Gastrocnemius medialis (tissue), 4 donors: ENCODE measurements around the gene AARSD1. TPM values are rescaled to one million over a fixed set of nuclear protein-coding genes. Genes with fewer than 3 reads are reported as not detected.

Source experiments
- ATAC-seq, 2 donors: fragments of 150-250 bp; one replicate each; pipeline ENCODE4 v1.9.1; 2016
- DNase-seq, 2 donors: peaks; one replicate each; pipeline ENCODE4 v3.0.0-alpha.2; 2019
- H3K27ac ChIP-seq, 4 donors: fragments of 200-600 bp; sonication (generic); 1 replicate in 1 of 4; 2 replicates in 3 of 4; pipeline ENCODE4 v1.5.1; 2016 to 2018; ENCODE audit warnings: mild to moderate bottlenecking in 2 of 4, moderate library complexity in 1 of 4
- H3K27me3 ChIP-seq, 3 donors: fragments of 200-600 bp; sonication (generic) in 2 of 3; 1 replicate in 1 of 3; 2 replicates in 2 of 3; pipeline versions ENCODE4 v1.5.1 to v1.6.0; 2016 to 2019; ENCODE audit warnings: mild to moderate bottlenecking in 1 of 3, moderate library complexity in 1 of 3
- H3K36me3 ChIP-seq, 2 donors: fragments of 200-600 bp; sonication (generic) in 1 of 2; one replicate each; pipeline ENCODE4 v1.5.1; 2017 to 2018
- H3K4me1 ChIP-seq, 2 donors: fragments of 200-600 bp; sonication (generic) in 1 of 2; one replicate each; pipeline ENCODE4 v1.5.1; 2016 to 2017; ENCODE audit warnings: mild to moderate bottlenecking in 2 of 2
- H3K4me3 ChIP-seq, 4 donors: fragments of 200-600 bp; sonication (generic) in 3 of 4; 1 replicate in 1 of 4; 2 replicates in 3 of 4; pipeline ENCODE4 v1.5.1; 2016 to 2019; ENCODE audit warnings: mild to moderate bottlenecking in 2 of 4
- H3K9me3 ChIP-seq, 3 donors: fragments of 200-600 bp; sonication (generic) in 2 of 3; 1 replicate in 1 of 3; 2 replicates in 2 of 3; pipeline ENCODE4 v1.5.1; 2016 to 2019
- POLR2A ChIP-seq, 2 donors: fragments of 450-650 bp; IDR thresholded peaks; one replicate each; pipeline ENCODE4 v1.6.1; 2017; ENCODE audit warnings: antibody characterized with exemption in 2 of 2, mild to moderate bottlenecking in 2 of 2, moderate library complexity in 2 of 2
- in situ Hi-C, 4 donors: fragments of 200-750 bp; cut with MboI; loops; one replicate each; pipeline versions ENCODE4 v1.15.0 to v1.8.0; 2017; ENCODE audit warnings: low sequenced_read_pairs in 4 of 4
- intact Hi-C: fragments of 100-400 bp; cut with DNase I; formaldehyde crosslinking; loops from one replicate; pipeline ENCODE4 v1.15.1; 2023; ENCODE audit warnings: low total_unique reads
- total RNA-seq, 4 donors: library from RNA; depleted of rRNA; stranded (reverse); fragments of >200 nt; gene quantifications; one replicate each; pipeline versions ENCODE4 v1.1.0 to v1.2.3, GENCODE V29; 2016
- TF ChIP-seq, protein P1 (sequence below), 5 experiments: fragments of 450-650 bp in 3 of 5; fragments of 200-600 bp in 2 of 5; sonication (generic) in 2 of 5; IDR thresholded peaks in 4 of 5; conservative IDR thresholded peaks in 1 of 5; 1 replicate in 4 of 5; 2 replicates in 1 of 5; pipeline ENCODE4 v1.5.1; 2016 to 2019; ENCODE audit warnings: antibody characterized with exemption in 5 of 5, mild to moderate bottlenecking in 3 of 5, moderate library complexity in 3 of 5

Gene AARSD1
- total RNA-seq, 4 donors from 2014 or later: 21.4 to 30.1 (median 26.5) TPM

DNA sequence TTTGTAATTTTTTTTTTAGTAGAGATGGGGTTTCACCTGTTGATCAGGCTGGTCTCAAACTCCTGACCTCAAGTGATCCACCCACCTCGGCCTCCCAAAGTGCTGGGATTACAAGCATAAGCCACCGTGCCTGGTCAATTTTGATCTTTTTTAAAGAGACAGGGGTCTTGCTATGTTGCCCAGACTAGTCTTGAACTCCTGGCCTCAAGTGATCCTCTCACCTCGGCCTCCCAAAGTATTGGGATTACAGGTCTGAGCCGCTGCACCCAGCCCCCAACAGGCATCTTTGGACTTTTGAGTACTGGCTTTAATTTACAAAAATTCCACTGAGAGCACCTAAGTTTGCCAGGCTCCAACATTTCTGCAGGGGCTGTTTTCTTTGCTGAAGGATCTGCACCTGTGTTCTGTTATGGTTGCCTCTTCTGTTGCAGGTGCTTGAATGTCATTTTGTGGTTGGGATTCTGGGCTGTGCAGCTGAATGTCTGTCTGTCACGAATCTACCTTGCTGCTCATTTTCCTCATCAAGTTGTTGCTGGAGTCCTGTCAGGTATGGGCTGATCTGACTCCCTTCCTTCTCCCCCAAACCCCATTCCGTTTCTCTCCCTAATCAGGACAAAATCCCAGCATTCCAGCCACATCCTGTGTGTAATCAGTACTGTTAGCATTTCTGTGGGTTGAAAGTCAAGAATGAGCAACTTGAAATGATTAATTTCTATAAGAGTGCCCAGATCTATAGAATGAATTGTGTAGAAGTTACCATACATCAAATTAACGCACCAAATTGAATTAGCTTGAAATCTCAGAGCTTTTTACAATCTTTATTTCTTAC is 55.2 kb downstream of the AARSD1 start:
- H3K27me3 ChIP-seq: no peaks in the 10 kb centered on the region
- ATAC-seq (no peak), DNase-seq (no peak)
- H3K27ac ChIP-seq: no peak overlapping the region
- no peaks in the 10 kb centered on the region for H3K9me3 ChIP-seq
- no peak for TF ChIP-seq POLR2A (IDR thresholded peaks at IDR 0.05)
- TF ChIP-seq, protein P1, sequence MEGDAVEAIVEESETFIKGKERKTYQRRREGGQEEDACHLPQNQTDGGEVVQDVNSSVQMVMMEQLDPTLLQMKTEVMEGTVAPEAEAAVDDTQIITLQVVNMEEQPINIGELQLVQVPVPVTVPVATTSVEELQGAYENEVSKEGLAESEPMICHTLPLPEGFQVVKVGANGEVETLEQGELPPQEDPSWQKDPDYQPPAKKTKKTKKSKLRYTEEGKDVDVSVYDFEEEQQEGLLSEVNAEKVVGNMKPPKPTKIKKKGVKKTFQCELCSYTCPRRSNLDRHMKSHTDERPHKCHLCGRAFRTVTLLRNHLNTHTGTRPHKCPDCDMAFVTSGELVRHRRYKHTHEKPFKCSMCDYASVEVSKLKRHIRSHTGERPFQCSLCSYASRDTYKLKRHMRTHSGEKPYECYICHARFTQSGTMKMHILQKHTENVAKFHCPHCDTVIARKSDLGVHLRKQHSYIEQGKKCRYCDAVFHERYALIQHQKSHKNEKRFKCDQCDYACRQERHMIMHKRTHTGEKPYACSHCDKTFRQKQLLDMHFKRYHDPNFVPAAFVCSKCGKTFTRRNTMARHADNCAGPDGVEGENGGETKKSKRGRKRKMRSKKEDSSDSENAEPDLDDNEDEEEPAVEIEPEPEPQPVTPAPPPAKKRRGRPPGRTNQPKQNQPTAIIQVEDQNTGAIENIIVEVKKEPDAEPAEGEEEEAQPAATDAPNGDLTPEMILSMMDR (IDR thresholded peaks at IDR 0.05 in 4 of 5, conservative IDR thresholded peaks at IDR 0.05 in 1 of 5): no peak
- intact Hi-C loops: no loop called here
- no peaks in the 10 kb centered on the region for H3K36me3 ChIP-seq
- H3K4me3 ChIP-seq: no peak overlapping the region
- in situ Hi-C loops: no loop called here
- no peaks in the 10 kb centered on the region for H3K4me1 ChIP-seq

DNA sequence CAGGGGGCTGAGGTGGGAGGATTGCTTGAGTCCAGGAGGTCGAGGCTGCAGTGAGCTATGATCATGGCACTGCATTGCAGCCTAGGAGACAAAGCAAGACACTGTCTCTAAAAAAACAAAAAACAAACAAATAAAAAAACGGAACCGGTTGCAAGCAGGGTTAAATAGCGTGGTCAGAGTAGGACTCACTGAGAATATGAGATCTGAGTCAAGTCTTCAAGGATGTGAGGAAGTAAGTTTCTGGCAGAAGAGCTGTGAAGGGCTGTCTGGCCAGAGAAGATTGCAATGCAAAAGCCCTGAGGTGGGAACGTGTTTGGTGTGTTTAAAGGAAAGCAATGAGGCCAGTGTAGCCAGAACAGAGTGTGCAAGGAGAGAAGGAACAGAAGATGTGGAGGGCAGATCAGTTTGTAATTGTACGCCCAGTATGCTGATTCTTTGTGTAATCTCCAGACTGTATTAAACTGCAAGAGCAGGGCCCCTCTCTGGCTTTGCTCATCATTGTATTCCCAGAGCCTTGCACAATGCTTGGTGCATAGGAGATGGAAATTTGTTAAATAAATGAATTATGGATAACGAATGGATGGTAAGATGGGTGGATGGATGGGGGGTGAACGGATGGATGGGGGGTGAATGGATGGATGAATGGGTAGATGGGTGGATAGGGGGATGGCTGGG is 57.3 kb downstream of the AARSD1 start:
- H3K4me1 ChIP-seq: no peaks in the 10 kb centered on the region
- DNase-seq (no peak), ATAC-seq (no peak)
- H3K4me3 ChIP-seq: no peak overlapping the region
- intact Hi-C loops: no loop called here
- no peaks in the 10 kb centered on the region for H3K27me3 ChIP-seq
- in situ Hi-C loops: no loop called here
- TF ChIP-seq POLR2A (IDR thresholded peaks at IDR 0.05): no peak
- TF ChIP-seq, protein P1 (IDR thresholded peaks at IDR 0.05 in 4 of 5, conservative IDR thresholded peaks at IDR 0.05 in 1 of 5): no peak
- H3K9me3 ChIP-seq: no peaks in the 10 kb centered on the region
- no peaks in the 10 kb centered on the region for H3K36me3 ChIP-seq
- H3K27ac ChIP-seq: no peak overlapping the region

DNA sequence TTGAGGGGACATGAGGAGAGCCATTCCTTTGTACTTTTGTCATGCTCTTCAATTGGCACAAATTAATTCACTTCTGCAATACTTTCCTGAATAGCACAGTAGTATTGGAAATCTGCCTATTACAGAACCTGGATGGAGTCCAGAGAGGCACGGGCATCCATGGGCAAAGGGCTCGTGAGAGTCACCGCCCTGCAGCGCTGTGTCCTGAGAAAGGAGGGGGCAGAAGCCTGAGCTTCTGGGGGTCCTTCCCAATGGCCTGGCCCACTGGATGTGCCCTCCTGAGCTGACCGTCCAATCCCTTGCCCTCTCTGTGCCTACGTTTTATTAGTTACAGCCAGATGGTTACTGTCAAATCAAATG is 60.2 kb downstream of the AARSD1 start:
- no peaks in the 10 kb centered on the region for H3K4me1 ChIP-seq
- in situ Hi-C loops (no loop called here), intact Hi-C loops (no loop called here)
- no peaks in the 10 kb centered on the region for H3K36me3 ChIP-seq
- no peak for ATAC-seq
- TF ChIP-seq, protein P1 (IDR thresholded peaks at IDR 0.05 in 4 of 5, conservative IDR thresholded peaks at IDR 0.05 in 1 of 5): no peak
- no peak for TF ChIP-seq POLR2A (IDR thresholded peaks at IDR 0.05)
- no peak overlapping the region for H3K27ac ChIP-seq
- no peaks in the 10 kb centered on the region for H3K9me3 ChIP-seq
- DNase-seq: no peak
- H3K27me3 ChIP-seq: no peaks in the 10 kb centered on the region
- H3K4me3 ChIP-seq: no peak overlapping the region

DNA sequence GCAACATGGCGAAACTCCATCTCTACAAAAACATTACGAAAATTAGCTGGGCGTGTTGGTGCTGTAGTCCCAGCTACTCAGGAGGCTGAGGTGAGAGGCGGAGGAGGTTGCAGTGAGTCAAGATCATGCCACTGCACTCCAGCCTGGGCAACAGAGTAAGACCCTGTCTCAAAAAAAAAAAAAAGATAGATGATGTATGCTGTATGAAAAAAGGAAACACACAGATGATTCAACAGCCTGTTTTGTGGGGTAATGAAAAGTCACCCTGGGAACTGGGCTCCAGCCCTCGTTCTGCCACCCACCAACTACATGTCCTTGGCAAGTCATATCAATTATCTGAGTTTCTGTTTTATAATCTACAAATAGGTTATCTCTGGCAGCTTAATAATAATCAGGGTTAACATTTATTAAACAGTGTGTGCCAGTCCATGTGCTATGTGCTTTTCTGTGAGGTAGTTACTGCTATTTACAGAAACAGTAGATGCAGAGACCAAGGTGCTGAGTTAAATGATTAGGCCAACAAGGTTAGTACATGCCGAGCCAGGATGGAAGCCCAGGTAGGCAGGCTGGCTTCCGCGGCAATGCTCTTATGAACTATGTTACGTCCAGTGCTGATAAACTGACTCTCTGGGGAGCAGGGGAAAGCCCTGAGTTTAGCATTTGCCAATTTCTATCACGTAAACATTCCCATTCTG is 62.6 kb downstream of the AARSD1 start:
- no peak overlapping the region for H3K4me3 ChIP-seq
- no peaks in the 10 kb centered on the region for H3K9me3 ChIP-seq
- ATAC-seq (no peak), DNase-seq (no peak)
- H3K27ac ChIP-seq: no peak overlapping the region
- in situ Hi-C loops: no loop called here
- H3K4me1 ChIP-seq: no peaks in the 10 kb centered on the region
- H3K27me3 ChIP-seq: no peaks in the 10 kb centered on the region
- TF ChIP-seq POLR2A (IDR thresholded peaks at IDR 0.05): no peak
- TF ChIP-seq, protein P1 (IDR thresholded peaks at IDR 0.05 in 4 of 5, conservative IDR thresholded peaks at IDR 0.05 in 1 of 5): no peak
- intact Hi-C loops: no loop called here
- H3K36me3 ChIP-seq: no peaks in the 10 kb centered on the region

Other genes with a start within 250 kb of the AARSD1 start
- gene EZH1, start 219.4 kb downstream of the AARSD1 start, total RNA-seq: 10 to 100 TPM; 32.6 to 55.2 (median 47.5) TPM
- 10 to 100 TPM; 17.5 to 31.2 (median 20.7) TPM for gene RAMP2, start 203.2 kb downstream of the AARSD1 start, total RNA-seq
- gene VPS25, start 191.0 kb downstream of the AARSD1 start, total RNA-seq: 10 to 100 TPM; 44.8 to 54.6 (median 53.5) TPM
- not detected for gene WNK4, start 183.8 kb downstream of the AARSD1 start, total RNA-seq
- gene COA3, start 165.8 kb downstream of the AARSD1 start, total RNA-seq: 100 to 1,000 TPM in 1 of 4 donors, 10 to 100 TPM in 3; 76.2 to 104 (median 86.8) TPM
- gene CNTD1, start 165.6 kb downstream of the AARSD1 start, total RNA-seq: not detected
- 100 to 1,000 TPM in 1 of 4 donors, 10 to 100 TPM in 3; 82.3 to 102 (median 88.0) TPM for gene BECN1, start 140.2 kb downstream of the AARSD1 start, total RNA-seq
- gene PSME3, start 131.1 kb downstream of the AARSD1 start, total RNA-seq: 100 to 1,000 TPM in 1 of 4 donors, 10 to 100 TPM in 3; 84.2 to 101 (median 88.7) TPM
- 1 to 10 TPM in 2 of 4 donors, under 1 TPM in 2; 0.81 to 1.2 (median 1.0) TPM for gene AOC2, start 119.9 kb downstream of the AARSD1 start, total RNA-seq
- 1 to 10 TPM; 2.2 to 7.2 (median 4.2) TPM for gene AOC3, start 113.3 kb downstream of the AARSD1 start, total RNA-seq
- under 1 TPM in 2 of 4 donors, not detected in 2; 0.36 to 0.47 TPM for gene G6PC1, start 63.7 kb downstream of the AARSD1 start, total RNA-seq
- 10 to 100 TPM; 29.1 to 68.3 (median 31.0) TPM for gene PTGES3L, start 15.6 kb upstream of the AARSD1 start, total RNA-seq
- 10 to 100 TPM; 13.8 to 19.8 (median 16.4) TPM for gene RUNDC1, start 16.1 kb upstream of the AARSD1 start, total RNA-seq
- 1,000 to 10,000 TPM in 2 of 4 donors, 100 to 1,000 TPM in 2; 800 to 1,300 (median 1,077) TPM for gene RPL27, start 34.0 kb upstream of the AARSD1 start, total RNA-seq
- 10 to 100 TPM in 1 of 4 donors, 1 to 10 TPM in 3; 1.3 to 11.0 (median 4.0) TPM for gene IFI35, start 42.3 kb upstream of the AARSD1 start, total RNA-seq
- gene VAT1, start 57.9 kb upstream of the AARSD1 start, total RNA-seq: 10 to 100 TPM; 18.0 to 49.5 (median 35.8) TPM
- under 1 TPM in 3 of 4 donors, not detected in 1; 0.04 to 0.10 (median 0.10) TPM for gene RND2, start 60.8 kb upstream of the AARSD1 start, total RNA-seq
- 1 to 10 TPM; 2.8 to 4.8 (median 4.0) TPM for gene BRCA1, start 160.9 kb upstream of the AARSD1 start, total RNA-seq
- gene NBR1, start 206.8 kb upstream of the AARSD1 start, total RNA-seq: 100 to 1,000 TPM; 135 to 162 (median 145) TPM
- gene TMEM106A, start 247.4 kb upstream of the AARSD1 start, total RNA-seq: 1 to 10 TPM in 3 of 4 donors, under 1 TPM in 1; 0.32 to 5.6 (median 2.5) TPM